ENCODE results near the gene DDX24.

The DDX24 gene

GRCh38 chr14:94112513-94113063 lies 31.6 kb upstream of the DDX24 start:
- POLR2A ChIA-PET: no interaction called here
- TF ChIP-seq CTCF (IDR thresholded peaks at IDR 0.05; ENCODE audit: control extremely low read depth, extremely low read depth, low read depth, missing control alignments): no peak

GRCh38 chr14:94111276-94112095 lies 30.5 kb upstream of the DDX24 start:
- DNase-seq (ENCODE audit: extremely low spot score): no peak
- POLR2A ChIA-PET: no interaction called here
- CTCF ChIA-PET: interaction anchor here (1.0 to 2.0 kb wide), 3 partner anchors 17 to 29 kb away, joined by 4 to 7 read pairs (median 5); partner anchors contain the start of gene IFI27L2
- no peak for TF ChIP-seq CTCF (IDR thresholded peaks at IDR 0.05; ENCODE audit: control extremely low read depth, extremely low read depth, low read depth, missing control alignments)

More at GRCh38 chr14:94112513-94113063, 31.6 kb upstream of the DDX24 start:
- DNase-seq (ENCODE audit: extremely low spot score): no peak
- CTCF ChIA-PET: interaction anchor here (0.9 to 3.0 kb wide), 6 partner anchors 9 to 31 kb away, joined by 3 to 13 read pairs (median 4); partner anchors contain the start of gene IFI27L2

GRCh38 chr14:94110552-94111181 lies 29.7 kb upstream of the DDX24 start, which contains the start of gene IFI27:
TSS of gene IFI27 (plus strand) at chr14:94110736.
- ChIA-PET POLR2A (no interaction called here), CTCF (interaction anchor here (0.9 to 2.0 kb wide), 2 partner anchors 26 to 71 kb away, joined by 3 to 7 read pairs; no protein-coding TSS in a partner anchor)
- TF ChIP-seq CTCF (IDR thresholded peaks at IDR 0.05; ENCODE audit: control extremely low read depth, extremely low read depth, low read depth, missing control alignments): no peak
- DNase-seq (ENCODE audit: extremely low spot score): no peak

GRCh38 chr14:94109915-94110250 lies 28.9 kb upstream of the DDX24 start:
- no peak for DNase-seq (ENCODE audit: extremely low spot score)
- no peak for TF ChIP-seq CTCF (IDR thresholded peaks at IDR 0.05; ENCODE audit: control extremely low read depth, extremely low read depth, low read depth, missing control alignments)
- ChIA-PET POLR2A (no interaction called here), CTCF (interaction anchor here (0.7 to 0.8 kb wide), 2 partner anchors 9 to 22 kb away, joined by 3 read pairs; no protein-coding TSS in a partner anchor)

- ChIA-PET POLR2A (no interaction called here), CTCF (interaction anchor here (1.0 to 1.7 kb wide), 4 partner anchors 11 to 67 kb away, joined by 3 to 5 read pairs (median 3); no protein-coding TSS in a partner anchor)
Measured at GRCh38 chr14:94104731-94105130, 23.7 kb upstream of the DDX24 start.

More at GRCh38 chr14:94104731-94105130, 23.7 kb upstream of the DDX24 start:
- DNase-seq (ENCODE audit: extremely low spot score): no peak
- TF ChIP-seq CTCF (IDR thresholded peaks at IDR 0.05; ENCODE audit: control extremely low read depth, extremely low read depth, low read depth, missing control alignments): no peak

All from GM10248 (cell line).